ENCODE results near the gene JAKMIP2.
"Not testable (repeated sequence)": the region's sequence is repeated elsewhere in the genome, so short reads cannot be mapped to it uniquely, and the experiment has no call there.

JAKMIP2 gene

GRCh38 chr5:147628058-147628895, 154.3 kb downstream of the JAKMIP2 start:
- DNase-seq (ENCODE audit: extremely low spot score, insufficient read length, low read depth) (peak; percentile 5), FAIRE-seq (peak; percentile 81)

GRCh38 chr5:147626464-147626863, 156.1 kb downstream of the JAKMIP2 start:
- no peak for FAIRE-seq

DNA sequence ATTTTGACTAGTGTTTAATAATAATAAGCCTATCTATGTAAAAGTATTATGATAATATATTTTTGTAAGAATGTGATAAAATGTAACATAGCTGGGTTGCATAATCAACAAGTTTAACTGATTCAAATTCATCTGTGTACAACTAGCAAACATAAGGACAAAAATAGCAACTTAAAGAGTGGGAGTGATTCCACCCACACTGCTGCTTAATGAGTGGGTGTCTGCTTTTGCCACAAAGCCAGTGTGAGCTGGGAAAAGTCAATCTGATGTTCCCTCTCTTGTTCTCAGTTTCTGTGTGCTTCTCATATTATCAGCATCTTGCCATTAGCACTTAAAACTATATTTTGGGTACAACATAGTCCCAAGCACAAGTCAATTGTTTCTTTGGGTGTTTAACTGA, 161.5 kb downstream of the JAKMIP2 start:
- DNase-seq (ENCODE audit: extremely low spot score, insufficient read length, low read depth) (no peak), FAIRE-seq (no peak)

More at GRCh38 chr5:147626464-147626863, 156.1 kb downstream of the JAKMIP2 start:
- no peak for DNase-seq (ENCODE audit: extremely low spot score, insufficient read length, low read depth)

DNA sequence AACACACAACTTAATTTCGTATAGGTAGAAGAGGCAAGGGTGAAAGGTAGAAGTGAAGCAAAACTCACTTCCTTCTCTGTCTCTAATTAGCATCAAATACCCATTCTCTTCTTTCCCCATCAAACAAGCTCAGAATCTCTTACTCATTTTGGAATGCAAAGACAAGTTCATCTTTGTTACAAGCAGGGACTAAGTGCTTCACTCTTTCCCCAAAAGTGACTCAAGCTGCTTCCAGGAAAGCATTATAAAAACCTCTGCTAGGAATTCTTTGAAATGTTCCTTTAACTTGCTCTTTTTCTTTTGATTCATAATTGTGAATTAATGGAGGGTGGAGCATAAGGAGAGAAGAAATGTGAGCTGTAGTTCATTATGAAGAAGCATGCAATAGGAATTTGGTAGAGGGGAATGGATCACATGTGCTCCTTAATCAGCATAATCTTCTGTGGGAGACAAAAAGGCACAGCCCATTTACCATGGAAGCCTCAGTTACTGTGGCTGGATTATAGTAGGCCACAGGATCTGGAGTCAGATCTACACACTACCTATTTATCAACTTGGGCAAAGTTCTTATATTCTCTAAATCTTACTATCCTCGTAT, 163.1 kb downstream of the JAKMIP2 start:
- DNase-seq (ENCODE audit: extremely low spot score, insufficient read length, low read depth) = no peak
- FAIRE-seq = no peak

GRCh38 chr5:147617711-147618350, 164.7 kb downstream of the JAKMIP2 start:
- FAIRE-seq = no peak

GRCh38 chr5:147617191-147617606, 165.3 kb downstream of the JAKMIP2 start:
- no peak for DNase-seq (ENCODE audit: extremely low spot score, insufficient read length, low read depth)
- no peak for FAIRE-seq

More at GRCh38 chr5:147617711-147618350, 164.7 kb downstream of the JAKMIP2 start:
- DNase-seq (ENCODE audit: extremely low spot score, insufficient read length, low read depth) = no peak

GRCh38 chr5:147616421-147616820, 166.1 kb downstream of the JAKMIP2 start:
- FAIRE-seq = no peak
- no peak for DNase-seq (ENCODE audit: extremely low spot score, insufficient read length, low read depth)

GRCh38 chr5:147613359-147613758, 169.2 kb downstream of the JAKMIP2 start:
- DNase-seq (ENCODE audit: extremely low spot score, insufficient read length, low read depth) = no peak
- no peak for FAIRE-seq

- DNase-seq (ENCODE audit: extremely low spot score, insufficient read length, low read depth) (no peak), FAIRE-seq (no peak)
Measured at GRCh38 chr5:147611483-147611882, 171.0 kb downstream of the JAKMIP2 start.

DNA sequence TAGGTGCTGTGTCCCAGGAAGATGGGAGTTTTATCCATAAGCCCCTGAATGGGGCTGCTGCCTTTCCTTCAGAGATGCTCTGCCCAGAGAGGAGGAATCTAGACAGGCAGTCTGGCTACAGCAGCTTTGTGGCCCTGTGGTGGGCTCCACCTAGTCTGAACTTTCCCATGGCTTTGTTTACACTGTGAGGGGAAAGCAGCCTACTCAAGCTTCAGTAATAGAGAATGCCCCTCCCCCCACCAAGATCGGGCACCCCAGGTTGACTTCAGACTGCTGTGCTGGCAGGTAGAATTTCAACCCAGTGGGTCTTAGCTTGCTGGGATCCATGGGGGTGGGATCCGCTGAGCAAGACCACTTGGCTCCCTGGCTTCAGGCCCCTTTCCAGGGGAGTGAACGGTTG, 171.7 kb downstream of the JAKMIP2 start:
- FAIRE-seq (no peak), DNase-seq (ENCODE audit: extremely low spot score, insufficient read length, low read depth) (no peak)

GRCh38 chr5:147601652-147602051, 180.9 kb downstream of the JAKMIP2 start:
- DNase-seq (ENCODE audit: extremely low spot score, insufficient read length, low read depth) = no peak
- no peak for FAIRE-seq

GRCh38 chr5:147591120-147591519, 191.4 kb downstream of the JAKMIP2 start:
- FAIRE-seq = no peak
- no peak for DNase-seq (ENCODE audit: extremely low spot score, insufficient read length, low read depth)

- FAIRE-seq (no peak), DNase-seq (ENCODE audit: extremely low spot score, insufficient read length, low read depth) (no peak)
Measured at GRCh38 chr5:147590096-147590495, 192.4 kb downstream of the JAKMIP2 start.

GRCh38 chr5:147586832-147587231, 195.7 kb downstream of the JAKMIP2 start:
- no peak for FAIRE-seq

GRCh38 chr5:147586221-147586620, 196.3 kb downstream of the JAKMIP2 start:
- no peak for DNase-seq (ENCODE audit: extremely low spot score, insufficient read length, low read depth)
- no peak for FAIRE-seq

More at GRCh38 chr5:147586832-147587231, 195.7 kb downstream of the JAKMIP2 start:
- DNase-seq (ENCODE audit: extremely low spot score, insufficient read length, low read depth) = no peak

DNA sequence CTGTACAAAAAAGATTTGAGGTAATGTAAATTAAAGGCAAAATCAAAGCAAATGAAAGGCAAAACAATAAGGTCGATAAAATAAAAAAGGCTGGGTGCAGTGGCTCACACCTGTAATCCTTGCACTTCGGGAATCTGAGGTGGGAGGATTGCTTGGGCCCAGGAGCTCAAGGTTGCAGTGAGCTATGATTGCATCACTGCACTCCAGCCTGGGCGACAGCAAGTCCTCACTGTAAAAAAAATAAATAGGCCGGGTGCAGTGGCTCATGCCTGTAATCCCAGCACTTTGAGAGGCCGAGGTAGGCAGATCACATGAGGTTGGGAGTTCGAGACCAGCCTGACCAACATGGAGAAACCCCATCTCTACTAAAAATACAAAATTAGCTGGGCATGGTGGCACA, 200.3 kb downstream of the JAKMIP2 start:
- FAIRE-seq; DNase-seq (ENCODE audit: extremely low spot score, insufficient read length, low read depth): not testable (repeated sequence)

DNA sequence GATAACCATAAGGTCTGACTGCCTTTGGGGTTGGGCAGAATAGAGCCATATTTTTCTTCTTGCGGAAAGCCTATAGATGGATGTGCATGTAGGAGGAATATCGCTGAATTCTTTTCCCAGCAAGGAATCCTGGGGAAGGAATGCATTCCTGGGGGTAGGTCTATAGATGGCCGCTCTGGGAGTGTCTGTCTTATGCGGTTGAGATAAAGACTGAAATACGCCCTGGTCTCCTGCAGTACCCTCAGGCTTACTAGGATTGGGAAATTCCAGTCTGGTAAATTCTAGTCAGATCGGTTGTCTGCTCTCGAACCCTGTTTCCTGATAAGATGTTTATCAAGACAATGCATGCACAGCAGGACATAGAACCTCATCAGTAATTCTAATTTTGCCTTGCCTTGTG, 202.1 kb downstream of the JAKMIP2 start:
- DNase-seq (ENCODE audit: extremely low spot score, insufficient read length, low read depth); FAIRE-seq: not testable (repeated sequence)

GRCh38 chr5:147578228-147579024, 204.1 kb downstream of the JAKMIP2 start:
- DNase-seq (ENCODE audit: extremely low spot score, insufficient read length, low read depth) (no peak), FAIRE-seq (no peak)

DNA sequence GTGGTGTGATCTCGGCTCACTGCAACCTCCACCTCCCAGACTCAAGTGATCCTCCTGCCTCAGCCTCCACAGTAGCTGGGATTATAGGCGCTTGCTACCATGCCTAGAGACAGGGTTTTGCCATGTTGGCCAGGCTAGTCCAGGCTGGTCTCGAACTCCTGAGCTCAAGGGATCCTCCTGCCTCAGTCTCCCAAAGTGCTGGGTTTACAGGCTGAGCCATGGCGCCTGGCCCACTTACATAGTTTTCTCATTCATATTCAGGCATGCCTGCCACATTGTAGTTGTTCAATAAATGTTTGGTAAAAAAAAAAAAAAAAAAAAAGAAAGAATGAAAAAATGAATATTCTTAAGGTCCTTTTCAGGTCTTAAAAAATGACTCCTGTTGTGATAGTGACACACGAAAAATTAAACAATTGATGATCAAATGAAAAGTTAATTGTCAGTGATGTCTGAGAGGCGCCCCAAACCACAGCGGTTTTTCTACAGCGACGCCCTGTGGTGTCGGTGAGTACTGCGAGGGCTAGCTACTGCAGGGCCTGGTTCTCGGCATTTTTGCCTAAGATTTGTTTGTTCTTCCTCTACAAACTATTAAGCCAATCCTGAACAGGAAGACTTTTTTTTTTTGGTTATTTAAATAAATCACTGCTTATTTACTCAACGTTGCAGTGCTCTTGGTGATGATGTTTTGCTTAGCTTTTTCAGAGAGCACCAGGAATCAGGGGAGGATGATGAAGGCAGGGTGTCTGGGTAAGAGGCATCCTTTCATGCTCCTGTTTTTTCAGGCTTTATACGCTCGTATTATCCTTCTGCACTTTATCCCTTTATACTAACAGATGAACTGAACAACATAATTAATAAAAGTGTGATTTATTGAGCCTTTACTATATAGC, 205.6 kb downstream of the JAKMIP2 start:
- no peak for DNase-seq (ENCODE audit: extremely low spot score, insufficient read length, low read depth)
- FAIRE-seq = peak; percentile 9
